ENCODE measurements around the gene ADAMTS17.

Gene ADAMTS17

DNA sequence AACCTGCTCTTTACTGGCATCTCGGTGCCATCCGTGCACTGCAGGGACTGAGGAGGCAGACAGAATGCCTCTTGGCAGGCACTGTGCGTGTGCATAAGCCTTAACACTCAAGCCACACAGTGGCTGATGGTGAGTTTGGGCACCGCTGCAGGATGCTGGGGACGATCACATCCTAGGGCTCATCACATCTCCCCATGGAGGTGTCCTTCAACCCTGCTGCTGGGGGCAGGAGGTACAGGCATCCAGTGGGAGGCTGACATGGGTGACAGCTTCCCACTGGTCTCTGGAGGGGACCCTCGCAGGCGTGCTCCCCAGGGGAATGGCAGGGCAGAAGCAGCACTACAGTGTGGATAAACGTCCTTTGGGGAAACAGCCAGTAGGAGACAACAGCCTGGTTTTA, 190.9 kb downstream of the ADAMTS17 start:
- H3K27me3 ChIP-seq (ENCODE audit: insufficient read depth, low read length, poor library complexity, severe bottlenecking) = no peaks in the 10 kb centered on the region
- peaks cover 20% of the 10 kb centered on the region for H3K9me3 ChIP-seq (ENCODE audit: insufficient read depth, low read depth, low read length)
- H3K9ac ChIP-seq (ENCODE audit: low read depth, low read length, poor library complexity, severe bottlenecking) = no peak overlapping the region
- H3K4me2 ChIP-seq (ENCODE audit: low read depth, low read length, poor library complexity, severe bottlenecking) = no peak overlapping the region
- no peaks in the 10 kb centered on the region for H3K4me1 ChIP-seq (ENCODE audit: insufficient read depth, low read length, poor library complexity, severe bottlenecking)
- no peaks in the 10 kb centered on the region for H3K36me3 ChIP-seq (ENCODE audit: insufficient read depth, low read length)
- H3K79me2 ChIP-seq (ENCODE audit: insufficient read depth, low read length) = no peaks in the 10 kb centered on the region
- TF ChIP-seq EZH2phosphoT487 (IDR thresholded peaks at IDR 0.05; ENCODE audit: borderline replicate concordance) = no peak
- TF ChIP-seq, protein P1, sequence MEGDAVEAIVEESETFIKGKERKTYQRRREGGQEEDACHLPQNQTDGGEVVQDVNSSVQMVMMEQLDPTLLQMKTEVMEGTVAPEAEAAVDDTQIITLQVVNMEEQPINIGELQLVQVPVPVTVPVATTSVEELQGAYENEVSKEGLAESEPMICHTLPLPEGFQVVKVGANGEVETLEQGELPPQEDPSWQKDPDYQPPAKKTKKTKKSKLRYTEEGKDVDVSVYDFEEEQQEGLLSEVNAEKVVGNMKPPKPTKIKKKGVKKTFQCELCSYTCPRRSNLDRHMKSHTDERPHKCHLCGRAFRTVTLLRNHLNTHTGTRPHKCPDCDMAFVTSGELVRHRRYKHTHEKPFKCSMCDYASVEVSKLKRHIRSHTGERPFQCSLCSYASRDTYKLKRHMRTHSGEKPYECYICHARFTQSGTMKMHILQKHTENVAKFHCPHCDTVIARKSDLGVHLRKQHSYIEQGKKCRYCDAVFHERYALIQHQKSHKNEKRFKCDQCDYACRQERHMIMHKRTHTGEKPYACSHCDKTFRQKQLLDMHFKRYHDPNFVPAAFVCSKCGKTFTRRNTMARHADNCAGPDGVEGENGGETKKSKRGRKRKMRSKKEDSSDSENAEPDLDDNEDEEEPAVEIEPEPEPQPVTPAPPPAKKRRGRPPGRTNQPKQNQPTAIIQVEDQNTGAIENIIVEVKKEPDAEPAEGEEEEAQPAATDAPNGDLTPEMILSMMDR (conservative IDR thresholded peaks at IDR 0.05; ENCODE audit: low read length) = no peak
- no peaks in the 10 kb centered on the region for H3F3A ChIP-seq (ENCODE audit: low read depth)
- H4K20me1 ChIP-seq (ENCODE audit: insufficient read depth, low read length, poor library complexity, severe bottlenecking) = no peaks in the 10 kb centered on the region
- no peak overlapping the region for H2AFZ ChIP-seq (ENCODE audit: low read length)
- H3K9me2 ChIP-seq (replicated peaks; ENCODE audit: low read depth, low read length) = no peaks in the 10 kb centered on the region
- H3K4me3 ChIP-seq (ENCODE audit: low read length, poor library complexity, severe bottlenecking) = no peak overlapping the region

- Histone ChIP-seq H3K4me1 (ENCODE audit: insufficient read depth, low read length, poor library complexity, severe bottlenecking) (no peaks in the 10 kb centered on the region), H2AFZ (ENCODE audit: low read length) (no peak overlapping the region), H3K4me2 (ENCODE audit: low read depth, low read length, poor library complexity, severe bottlenecking) (no peak overlapping the region), H3K9me2 (replicated peaks; ENCODE audit: low read depth, low read length) (no peaks in the 10 kb centered on the region), H3K4me3 (ENCODE audit: low read length, poor library complexity, severe bottlenecking) (no peak overlapping the region), H4K20me1 (ENCODE audit: insufficient read depth, low read length, poor library complexity, severe bottlenecking) (no peaks in the 10 kb centered on the region), H3K36me3 (ENCODE audit: insufficient read depth, low read length) (no peaks in the 10 kb centered on the region), H3K79me2 (ENCODE audit: insufficient read depth, low read length) (no peaks in the 10 kb centered on the region), H3F3A (ENCODE audit: low read depth) (no peaks in the 10 kb centered on the region), H3K27me3 (ENCODE audit: insufficient read depth, low read length, poor library complexity, severe bottlenecking) (no peaks in the 10 kb centered on the region), H3K9ac (ENCODE audit: low read depth, low read length, poor library complexity, severe bottlenecking) (no peak overlapping the region), H3K9me3 (ENCODE audit: insufficient read depth, low read depth, low read length) (peaks cover 20% of the 10 kb centered on the region)
- TF ChIP-seq, protein P1 (conservative IDR thresholded peaks at IDR 0.05; ENCODE audit: low read length) = no peak
- no peak for TF ChIP-seq EZH2phosphoT487 (IDR thresholded peaks at IDR 0.05; ENCODE audit: borderline replicate concordance)
Measured at GRCh38 chr15:100147828-100148227, 193.9 kb downstream of the ADAMTS17 start.

GRCh38 chr15:100143378-100143777, 198.4 kb downstream of the ADAMTS17 start:
- H3K9ac ChIP-seq (ENCODE audit: low read depth, low read length, poor library complexity, severe bottlenecking) = no peak overlapping the region
- H3K9me3 ChIP-seq (ENCODE audit: insufficient read depth, low read depth, low read length) = peaks cover 12% of the 10 kb centered on the region
- H3K4me2 ChIP-seq (ENCODE audit: low read depth, low read length, poor library complexity, severe bottlenecking) = no peak overlapping the region
- no peaks in the 10 kb centered on the region for H4K20me1 ChIP-seq (ENCODE audit: insufficient read depth, low read length, poor library complexity, severe bottlenecking)
- no peak overlapping the region for H2AFZ ChIP-seq (ENCODE audit: low read length)
- H3K36me3 ChIP-seq (ENCODE audit: insufficient read depth, low read length) = no peaks in the 10 kb centered on the region
- H3K4me3 ChIP-seq (ENCODE audit: low read length, poor library complexity, severe bottlenecking) = no peak overlapping the region
- peaks cover 3% of the 10 kb centered on the region for H3K4me1 ChIP-seq (ENCODE audit: insufficient read depth, low read length, poor library complexity, severe bottlenecking)
- no peaks in the 10 kb centered on the region for H3K27me3 ChIP-seq (ENCODE audit: insufficient read depth, low read length, poor library complexity, severe bottlenecking)
- no peaks in the 10 kb centered on the region for H3K79me2 ChIP-seq (ENCODE audit: insufficient read depth, low read length)
- no peaks in the 10 kb centered on the region for H3F3A ChIP-seq (ENCODE audit: low read depth)
- TF ChIP-seq EZH2phosphoT487 (IDR thresholded peaks at IDR 0.05; ENCODE audit: borderline replicate concordance) = no peak
- no peaks in the 10 kb centered on the region for H3K9me2 ChIP-seq (replicated peaks; ENCODE audit: low read depth, low read length)

- TF ChIP-seq, protein P1 (conservative IDR thresholded peaks at IDR 0.05; ENCODE audit: low read length) = no peak
- no peak for TF ChIP-seq EZH2phosphoT487 (IDR thresholded peaks at IDR 0.05; ENCODE audit: borderline replicate concordance)
- Histone ChIP-seq H2AFZ (ENCODE audit: low read length) (no peak overlapping the region), H3K36me3 (ENCODE audit: insufficient read depth, low read length) (no peaks in the 10 kb centered on the region), H3K27me3 (ENCODE audit: insufficient read depth, low read length, poor library complexity, severe bottlenecking) (no peaks in the 10 kb centered on the region), H3K9me3 (ENCODE audit: insufficient read depth, low read depth, low read length) (no peaks in the 10 kb centered on the region), H3K9ac (ENCODE audit: low read depth, low read length, poor library complexity, severe bottlenecking) (no peak overlapping the region), H3K79me2 (ENCODE audit: insufficient read depth, low read length) (no peaks in the 10 kb centered on the region), H3K4me2 (ENCODE audit: low read depth, low read length, poor library complexity, severe bottlenecking) (no peak overlapping the region), H4K20me1 (ENCODE audit: insufficient read depth, low read length, poor library complexity, severe bottlenecking) (no peaks in the 10 kb centered on the region), H3K4me3 (ENCODE audit: low read length, poor library complexity, severe bottlenecking) (no peak overlapping the region), H3K9me2 (replicated peaks; ENCODE audit: low read depth, low read length) (no peaks in the 10 kb centered on the region), H3F3A (ENCODE audit: low read depth) (no peaks in the 10 kb centered on the region), H3K4me1 (ENCODE audit: insufficient read depth, low read length, poor library complexity, severe bottlenecking) (peaks cover 3% of the 10 kb centered on the region)
Measured at GRCh38 chr15:100141311-100142001, 200.3 kb downstream of the ADAMTS17 start.
